HEK293T (cell line): ENCODE measurements around the gene PPIE.

Experiments used
- SP1 ChIP-seq: fragments of 450-650 bp; IDR thresholded peaks from 2 replicates; pipeline ENCODE4 v1.6.1; 2017
- SUZ12 ChIP-seq: fragments of 450-650 bp; IDR thresholded peaks from 2 replicates; pipeline ENCODE4 v1.6.1; 2016; ENCODE audit warnings: mild to moderate bottlenecking

DNA sequence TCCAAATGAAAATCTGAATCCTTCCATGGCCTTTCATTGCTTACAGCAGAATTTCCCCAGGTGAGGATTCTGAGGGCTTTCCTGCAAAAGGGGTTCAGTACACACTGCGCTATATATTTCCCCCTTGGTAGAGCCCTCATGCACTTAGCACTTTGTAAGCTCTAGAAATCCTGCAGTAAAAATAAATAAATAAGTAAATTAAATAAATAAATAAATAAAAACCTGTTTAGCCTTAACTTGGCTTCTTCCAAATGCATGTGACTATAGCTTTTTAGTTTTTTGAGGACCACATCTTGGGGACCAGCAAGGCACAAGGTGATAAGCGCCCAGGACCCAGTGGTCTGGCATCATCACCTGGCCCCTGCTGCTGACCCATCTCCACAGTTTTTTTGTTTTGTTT is 53.2 kb downstream of the PPIE start:
- TF ChIP-seq SP1 (no peak), SUZ12 (no peak)
